ENCODE measurements around the gene STARD3NL.

DNA sequence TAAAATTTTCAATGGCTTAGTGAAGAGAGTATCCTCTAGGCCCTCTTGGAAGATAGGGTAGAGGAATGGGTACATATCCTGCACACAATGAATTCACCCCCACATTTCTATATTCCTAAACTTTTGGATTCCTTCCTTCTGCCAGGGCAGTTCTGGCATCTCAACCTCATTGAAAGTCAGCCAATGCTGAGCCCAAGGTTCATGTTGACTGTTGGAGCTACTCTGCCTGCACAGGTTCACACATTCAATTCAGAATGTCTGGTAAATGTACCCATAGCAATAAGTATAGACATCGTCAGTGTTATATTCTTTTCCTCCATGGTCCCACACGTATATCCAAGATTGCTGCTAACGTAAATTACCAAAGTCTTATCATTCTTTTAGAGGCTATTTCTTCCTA is 48.9 kb upstream of the STARD3NL start:
- TF ChIP-seq CTCF (IDR thresholded peaks at IDR 0.05) (no peak), POLR2A (IDR thresholded peaks at IDR 0.05) (no peak), POLR2AphosphoS5 (IDR thresholded peaks at IDR 0.05) (no peak), EP300 (IDR thresholded peaks at IDR 0.05; ENCODE audit: low read depth) (no peak)

Measured in transverse colon (tissue), 4 donors.